ENCODE data around the gene CRADD.

- no peak for TF ChIP-seq POLR2AphosphoS5 (IDR thresholded peaks at IDR 0.05)
- no peak for TF ChIP-seq CTCF (IDR thresholded peaks at IDR 0.05 in 8 of 11, conservative IDR thresholded peaks at IDR 0.05 in 3 of 11)
- no peak for TF ChIP-seq POLR2A (IDR thresholded peaks at IDR 0.05)
Measured at GRCh38 chr12:93699271-93700145, 22.3 kb downstream of the CRADD start.
